GM18870 (cell line): ENCODE results near the gene NUB1.

Source experiments
- ATAC-seq: cut with Tn5 transposase; IDR thresholded peaks from one replicate; pipeline ENCODE4 v1.9.1; 2021; ENCODE audit warnings: moderate library complexity; ENCODE audit not compliant: unreplicated experiment

Gene NUB1

GRCh38 chr7:151422212-151422611 lies 80.6 kb downstream of the NUB1 start:
- no peak for ATAC-seq

GRCh38 chr7:151423226-151423625 lies 81.6 kb downstream of the NUB1 start:
- ATAC-seq = no peak

GRCh38 chr7:151423936-151424335 lies 82.3 kb downstream of the NUB1 start:
- no peak for ATAC-seq

- ATAC-seq = no peak
Observed at GRCh38 chr7:151424799-151425198, 83.2 kb downstream of the NUB1 start.

GRCh38 chr7:151425670-151426440 lies 84.2 kb downstream of the NUB1 start:
- no peak for ATAC-seq

GRCh38 chr7:151426441-151426903 lies 84.9 kb downstream of the NUB1 start:
- ATAC-seq = no peak

GRCh38 chr7:151426904-151427704 lies 85.5 kb downstream of the NUB1 start:
- ATAC-seq = no peak

- no peak for ATAC-seq
Observed at GRCh38 chr7:151427705-151428377, 86.2 kb downstream of the NUB1 start.
